Stimulated activated CD4-positive, alpha-beta T cell treated with anti-CD3 and anti-CD28 coated beads, Interleukin-15, amount 100 ng/mL, for 1 hour (primary cell): Measurements from ENCODE around the gene C5orf24.

Experiments used
- DNase-seq, 2 donors: peaks; one replicate each; pipeline ENCODE4 v3.0.0-alpha.2; 2020; ENCODE audit warnings: low read depth in 1 of 2, low spot score in 1 of 2

Gene C5orf24

DNA sequence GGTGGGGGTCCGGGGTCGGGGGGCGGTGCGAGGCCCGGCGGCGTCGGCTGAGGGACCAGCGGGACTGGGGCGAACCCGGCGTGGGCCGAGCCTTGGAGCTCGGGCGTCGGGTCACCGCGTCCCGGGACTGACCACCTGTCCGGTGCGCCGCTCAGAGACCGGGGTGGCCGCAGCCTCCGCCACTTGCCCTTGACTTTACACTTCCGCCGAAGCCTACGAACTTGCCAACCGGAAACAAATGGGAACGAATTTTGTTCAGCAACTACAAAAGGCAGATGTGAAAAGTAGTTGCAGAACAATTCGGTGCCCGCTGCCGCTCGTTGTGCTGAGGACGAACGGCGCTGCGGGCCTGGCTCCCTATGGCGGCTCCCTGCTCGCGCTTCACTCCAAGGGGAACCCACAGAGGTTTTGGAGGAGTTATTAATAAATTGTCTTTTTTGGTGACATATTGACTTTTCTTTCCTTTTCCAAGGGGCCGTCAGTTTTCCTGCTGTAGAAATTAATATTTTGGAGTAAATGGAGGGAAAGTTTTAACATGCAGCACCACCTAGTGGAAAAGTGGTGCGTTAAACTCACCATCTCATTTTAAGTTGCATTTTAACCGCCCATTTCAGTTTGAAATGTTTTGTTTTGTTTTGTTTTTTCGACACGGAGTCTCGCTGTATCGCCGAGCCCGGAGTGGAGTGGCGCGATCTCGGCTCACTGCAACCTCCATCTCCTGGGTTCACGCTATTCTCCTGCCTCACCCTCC, 59.7 kb downstream of the C5orf24 start:
- peak; percentile 26 to 45 for DNase-seq

DNA sequence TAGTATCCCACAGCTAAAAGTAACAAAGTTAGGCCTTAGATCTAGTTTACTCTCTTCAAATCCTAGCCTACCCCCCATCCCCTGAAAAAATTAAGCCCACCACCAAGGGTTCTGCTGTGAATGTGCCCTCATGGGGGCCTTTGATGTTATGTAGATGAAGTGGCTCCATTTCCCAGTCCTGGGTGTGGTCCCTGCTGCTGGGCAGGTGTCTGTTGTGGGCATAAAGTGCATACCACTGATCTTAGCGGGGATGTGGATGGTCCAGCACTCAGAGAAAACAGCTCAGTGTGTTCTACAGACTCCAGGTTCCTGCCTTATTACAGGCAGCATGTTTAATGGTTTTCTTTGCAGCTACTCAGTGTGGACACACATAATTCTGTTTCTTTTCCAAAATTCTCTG, 61.0 kb downstream of the C5orf24 start:
- no peak for DNase-seq
